Amniotic stem cell (primary cell): ENCODE results near the gene MYO3B.

Experiments
- DNase-seq: peaks from one replicate; lab custom pipeline; 2025; lab: John Stamatoyannopoulos, UW

MYO3B gene

DNA sequence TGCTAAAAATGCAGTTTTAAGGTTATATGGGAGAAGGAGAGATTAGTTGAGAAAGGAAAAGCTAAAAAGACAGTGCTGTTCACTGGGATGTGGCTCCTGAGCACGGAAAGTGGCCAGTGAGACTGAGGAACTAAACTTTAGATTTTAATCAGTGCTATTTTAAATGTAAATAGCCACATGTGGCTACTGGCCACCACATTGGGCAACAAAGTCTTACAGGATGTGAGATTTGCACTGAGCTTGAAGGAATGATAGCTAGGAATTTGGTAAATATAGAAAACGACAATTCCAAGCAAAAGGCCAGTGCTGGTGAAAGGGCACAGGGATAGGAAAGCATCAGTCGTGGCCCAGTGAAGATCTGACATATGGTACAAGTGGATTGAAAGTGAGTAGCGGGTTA, 523.1 kb downstream of the MYO3B start:
- DNase-seq: no peak

DNA sequence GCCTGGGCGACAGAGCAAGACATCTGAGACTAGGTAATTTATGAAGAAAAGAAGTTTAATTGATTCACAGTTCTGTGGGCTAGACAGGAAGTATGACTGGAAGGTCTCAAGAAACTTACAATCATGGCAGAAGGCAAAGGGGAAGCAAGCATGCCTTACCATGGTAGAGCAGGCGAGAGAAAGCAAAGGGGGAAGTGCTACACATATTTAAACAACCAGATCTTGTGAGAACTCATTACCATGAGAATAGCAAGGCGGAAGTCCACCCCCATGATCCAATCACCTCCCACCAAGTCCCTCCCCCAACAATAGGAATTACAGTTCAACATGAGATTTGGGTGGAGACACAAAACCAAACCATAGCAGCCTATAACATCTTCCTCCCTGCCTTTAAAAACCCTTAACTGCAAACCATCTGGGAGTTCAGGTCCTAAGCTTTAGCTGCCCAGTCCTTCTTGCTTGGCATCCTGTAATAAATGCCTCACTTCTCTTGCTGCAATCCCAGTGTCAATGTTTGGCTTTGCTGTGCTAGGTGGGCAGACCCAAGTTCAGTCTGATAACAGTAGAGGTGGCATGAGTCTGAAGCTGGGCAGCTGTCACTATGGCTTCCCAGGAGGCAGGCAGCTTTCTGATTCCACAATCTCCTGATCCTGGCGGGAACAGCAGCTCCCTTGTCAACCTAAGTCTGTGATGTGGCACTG, 526.0 kb downstream of the MYO3B start:
- DNase-seq: no peak
